SK-N-SH (cell line): Measurements from ENCODE around the gene PPP1R37. TPM values are rescaled to one million over a fixed set of nuclear protein-coding genes. Genes with fewer than 3 reads are reported as not detected.

Source experiments
- CTCF ChIA-PET: fragments of 300-600, 350-600 bp; formaldehyde crosslinking; extraction: SDS; loops from one replicate; lab custom pipeline; 2021; lab: Yijun Ruan, JAX
- POLR2A ChIA-PET: fragments of 350-600 bp; sonication (Branson Sonifier 250); formaldehyde crosslinking; extraction: SDS; loops from one replicate; lab custom pipeline; 2020; ENCODE audit warnings: antibody characterized with exemption, inconsistent platforms; lab: Yijun Ruan, JAX
- DNase-seq: peaks from one replicate; pipeline ENCODE4 v3.0.0; 2012
- H2AFZ ChIP-seq: fragments of 200-600 bp; sonication (generic); 2 replicates; pipeline ENCODE4 v1.8.1; 2016; ENCODE audit warnings: antibody characterized with exemption, mild to moderate bottlenecking, low read depth
- H3F3A ChIP-seq: fragments of 200-600 bp; sonication (generic); replicated peaks from 2 replicates; pipeline ENCODE3; 2016; ENCODE audit warnings: antibody characterized with exemption, mild to moderate bottlenecking; ENCODE audit not compliant: insufficient read depth
- H3K27ac ChIP-seq, 2 experiments: fragments of 200-500 bp in 1 of 2; fragments of 200-600 bp in 1 of 2; sonication (Bioruptor generic) in 1 of 2; sonication (generic), shearing (Covaris generic) in 1 of 2; 2 replicates each; pipeline versions ENCODE4 v1.5.1 to v1.6.1; 2014 to 2016; ENCODE audit warnings: low read depth in 2 of 2, inconsistent platforms in 1 of 2, low read length in 1 of 2, mild to moderate bottlenecking in 1 of 2, mixed read lengths in 1 of 2
- H3K27me3 ChIP-seq: fragments of 200-600 bp; sonication (generic), shearing (Covaris generic); 2 replicates; pipeline ENCODE4 v1.6.1; 2016; ENCODE audit warnings: mixed run types; ENCODE audit not compliant: insufficient read depth
- H3K36me3 ChIP-seq, 2 experiments: fragments of 200-500 bp in 1 of 2; fragments of 200-600 bp in 1 of 2; sonication (Bioruptor generic) in 1 of 2; sonication (generic) in 1 of 2; replicated peaks in 1 of 2; 2 replicates each; pipeline versions ENCODE3 to v1.5.1; 2014 to 2016; ENCODE audit warnings: low read length in 1 of 2, mild to moderate bottlenecking in 1 of 2; ENCODE audit not compliant: insufficient read depth in 2 of 2, control insufficient read depth in 1 of 2
- H3K4me1 ChIP-seq, 2 experiments: fragments of 200-500 bp in 1 of 2; fragments of 200-600 bp in 1 of 2; sonication (Bioruptor generic) in 1 of 2; sonication (generic), shearing (Covaris generic) in 1 of 2; 2 replicates each; pipeline versions ENCODE4 v1.5.1 to v1.6.1; 2014 to 2016; ENCODE audit warnings: low read depth in 1 of 2, low read length in 1 of 2, mixed run types in 1 of 2; ENCODE audit not compliant: insufficient read depth in 2 of 2, control insufficient read depth in 1 of 2
- H3K4me2 ChIP-seq: fragments of 200-600 bp; sonication (generic), shearing (Covaris generic); 2 replicates; pipeline ENCODE4 v1.6.1; 2017; ENCODE audit warnings: mixed run types
- H3K4me3 ChIP-seq, 2 experiments: fragments of 200-500 bp in 1 of 2; fragments of 200-600 bp in 1 of 2; sonication (Bioruptor generic) in 1 of 2; sonication (generic), shearing (Covaris generic) in 1 of 2; 2 replicates each; pipeline versions ENCODE4 v1.5.1 to v1.8.1; 2014 to 2016; ENCODE audit warnings: low read depth in 2 of 2, inconsistent platforms in 1 of 2, low read length in 1 of 2, mild to moderate bottlenecking in 1 of 2, mixed read lengths in 1 of 2, moderate library complexity in 1 of 2
- H3K79me2 ChIP-seq: fragments of 200-600 bp; sonication (generic); 2 replicates; pipeline ENCODE4 v1.8.1; 2017; ENCODE audit warnings: mild to moderate bottlenecking; ENCODE audit not compliant: insufficient read depth
- H3K9ac ChIP-seq: fragments of 200-600 bp; sonication (generic); 2 replicates; pipeline ENCODE4 v1.6.1; 2017; ENCODE audit warnings: mixed run types
- H3K9me2 ChIP-seq: fragments of 200-600 bp; sonication (generic); 2 replicates; pipeline ENCODE4 v1.6.1; 2017; ENCODE audit warnings: mixed run types
- H3K9me3 ChIP-seq: fragments of 200-600 bp; sonication (generic); 2 replicates; pipeline ENCODE4 v1.6.1; 2017; ENCODE audit warnings: mixed run types, mild to moderate bottlenecking, moderate library complexity
- H4K20me1 ChIP-seq: fragments of 200-600 bp; sonication (generic); 2 replicates; pipeline ENCODE4 v1.6.1; 2017; ENCODE audit warnings: mild to moderate bottlenecking, mixed run types; ENCODE audit not compliant: insufficient read depth
- CHD2 ChIP-seq: fragments of 150-350 bp; IDR thresholded peaks from 2 replicates; pipeline ENCODE4 v1.6.1; 2018; ENCODE audit warnings: low read length; ENCODE audit not compliant: partially characterized antibody
- ELF1 ChIP-seq: IDR thresholded peaks from 2 replicates; pipeline ENCODE4 v1.4.0; 2012
- EP300 ChIP-seq, 2 experiments: IDR thresholded peaks; 2 replicates each; pipeline versions ENCODE4 v1.4.0 to v1.6.1; 2012; ENCODE audit warnings: borderline replicate concordance in 1 of 2, low read depth in 1 of 2, low read length in 1 of 2
- EZH2phosphoT487 ChIP-seq: fragments of 200-600 bp; sonication (generic); IDR thresholded peaks from 2 replicates; pipeline ENCODE4 v1.6.1; 2017; ENCODE audit warnings: low read depth, mixed run types, mild to moderate bottlenecking, antibody characterized with exemption, moderate library complexity, borderline replicate concordance
- FOXJ3 ChIP-seq: sonication (generic); formaldehyde crosslinking; IDR thresholded peaks from 2 replicates; pipeline ENCODE4 v1.5.1; 2020; ENCODE audit warnings: mild to moderate bottlenecking, missing genetic modification reagents
- GABPA ChIP-seq: IDR thresholded peaks from 2 replicates; pipeline ENCODE4 v1.4.0; 2012; ENCODE audit warnings: low read depth, mild to moderate bottlenecking
- GATA2 ChIP-seq: sonication (generic); formaldehyde crosslinking; IDR thresholded peaks from 2 replicates; pipeline ENCODE4 v1.5.0; 2020; ENCODE audit warnings: mild to moderate bottlenecking, missing genetic modification reagents
- MAX ChIP-seq: IDR thresholded peaks from 2 replicates; pipeline ENCODE4 v1.4.0; 2012; ENCODE audit warnings: low read depth
- MEF2A ChIP-seq: IDR thresholded peaks from 2 replicates; pipeline ENCODE4 v1.4.0; 2012; ENCODE audit warnings: low read depth, borderline replicate concordance
- MXI1 ChIP-seq: IDR thresholded peaks from 2 replicates; pipeline ENCODE4 v1.6.1; 2012; ENCODE audit warnings: mild to moderate bottlenecking, low read depth, low read length, improper control_type of control experiment
- NRF1 ChIP-seq: IDR thresholded peaks from 2 replicates; pipeline ENCODE4 v1.6.1; 2012; ENCODE audit warnings: low read depth, mild to moderate bottlenecking, low read length
- POLR2AphosphoS5 ChIP-seq: IDR thresholded peaks from 2 replicates; pipeline ENCODE4 v1.6.1; 2012; ENCODE audit warnings: low read depth, low read length
- RAD21 ChIP-seq: IDR thresholded peaks from 2 replicates; pipeline ENCODE4 v1.6.1; 2012; ENCODE audit warnings: mild to moderate bottlenecking, low read length
- RCOR1 ChIP-seq: fragments of 150-350 bp; IDR thresholded peaks from 2 replicates; pipeline ENCODE4 v1.6.1; 2017; ENCODE audit warnings: antibody characterized with exemption, low read length
- RXRA ChIP-seq: IDR thresholded peaks from 2 replicates; pipeline ENCODE4 v1.4.0; 2012; ENCODE audit warnings: low read depth, mild to moderate bottlenecking, borderline replicate concordance
- SIN3A ChIP-seq: IDR thresholded peaks from 2 replicates; pipeline ENCODE4 v1.6.1; 2012; ENCODE audit warnings: low read depth, mild to moderate bottlenecking, low read length, moderate library complexity, borderline replicate concordance
- TAF1 ChIP-seq: IDR thresholded peaks from 2 replicates; pipeline ENCODE4 v1.6.1; 2012; ENCODE audit warnings: low read depth, mild to moderate bottlenecking, low read length, moderate library complexity, borderline replicate concordance
- TCF12 ChIP-seq: IDR thresholded peaks from 2 replicates; pipeline ENCODE4 v1.4.0; 2012
- TEAD4 ChIP-seq: IDR thresholded peaks from 2 replicates; pipeline ENCODE4 v1.4.0; 2012; ENCODE audit warnings: mild to moderate bottlenecking, borderline replicate concordance; ENCODE audit not compliant: insufficient read depth
- YY1 ChIP-seq: IDR thresholded peaks from 2 replicates; pipeline ENCODE4 v1.4.0; 2012; ENCODE audit warnings: low read depth, mild to moderate bottlenecking
- ZBTB33 ChIP-seq: IDR thresholded peaks from 2 replicates; pipeline ENCODE4 v1.4.0; 2012; ENCODE audit warnings: low read depth, borderline replicate concordance
- WGBS: methylation state at CpG from one replicate; pipeline ENCODE4 v1.1.6; 2017; ENCODE audit warnings: low lambda C conversion rate; 5-methylcytosine and 5-hydroxymethylcytosine counted together
- polyA plus RNA-seq, 3 experiments: library from polyadenylated mRNA; depleted of rRNA; stranded (reverse); fragments of >200 nt; gene quantifications; 2 replicates each; pipeline ENCODE4 v1.2.3, GENCODE V29; 2012
- TF ChIP-seq, protein P1 (sequence below): IDR thresholded peaks from 2 replicates; pipeline ENCODE4 v1.4.0; 2012; ENCODE audit warnings: low read depth, borderline replicate concordance
- TF ChIP-seq, protein P2 (sequence below): IDR thresholded peaks from 2 replicates; pipeline ENCODE4 v1.6.1; 2012; ENCODE audit warnings: mild to moderate bottlenecking, low read depth, low read length, moderate library complexity
- TF ChIP-seq, protein P3 (sequence below): fragments of 150-350 bp; IDR thresholded peaks from 2 replicates; pipeline ENCODE4 v1.6.1; 2016; ENCODE audit warnings: mild to moderate bottlenecking, low read depth, low read length

PPP1R37 gene
- polyA plus RNA-seq, 1 of the 3 experiments (the other 2 are of a cell fraction): 24.4 TPM

- CTCF ChIA-PET: interaction anchor here (0.8 to 1.9 kb wide), 9 partner anchors 12 to 259 kb away, joined by 3 to 9 read pairs (median 3); no protein-coding TSS in a partner anchor
- peak; percentile 96 for DNase-seq
- POLR2A ChIA-PET: interaction anchor here (0.7 to 2.1 kb wide), 8 partner anchors 9 to 99 kb away, joined by 3 to 19 read pairs (median 3); partner anchors contain the start of genes CLASRP, PPP1R37 and TRAPPC6A
- TF ChIP-seq MAX (peak; percentile 95), GATA2 (CRISPR knock-in tag) (no peak), EZH2phosphoT487 (no peak), RXRA (no peak), YY1 (peak; percentile 33; the same call in 1 of the 2 replicates), CHD2 (peak; percentile 66), ELF1 (0 out of 2 replicates have a peak, but pooled peaks have one; percentile 14), SIN3A (peak; percentile 84; the same call in 1 of the 2 replicates), RCOR1 (no peak), TAF1 (peak; percentile 97), NRF1 (no peak), MXI1 (peak; percentile 96), ZBTB33 (no peak), GABPA (peak; percentile 91), EP300 (IDR thresholded peaks at IDR 0.05; ENCODE audit: borderline replicate concordance in 1 of 2, low read depth in 1 of 2, low read length in 1 of 2) (0 out of 4 replicates have a peak, but pooled peaks of 1 of the 2 experiments have one; percentile 14), MEF2A (no peak), POLR2AphosphoS5 (peak; percentile 70), FOXJ3 (CRISPR knock-in tag) (no peak), TCF12 (peak; percentile 46; the same call in 1 of the 2 replicates), TEAD4 (peak; percentile 32; the same call in 1 of the 2 replicates), RAD21 (no peak)
- TF ChIP-seq, protein P1, sequence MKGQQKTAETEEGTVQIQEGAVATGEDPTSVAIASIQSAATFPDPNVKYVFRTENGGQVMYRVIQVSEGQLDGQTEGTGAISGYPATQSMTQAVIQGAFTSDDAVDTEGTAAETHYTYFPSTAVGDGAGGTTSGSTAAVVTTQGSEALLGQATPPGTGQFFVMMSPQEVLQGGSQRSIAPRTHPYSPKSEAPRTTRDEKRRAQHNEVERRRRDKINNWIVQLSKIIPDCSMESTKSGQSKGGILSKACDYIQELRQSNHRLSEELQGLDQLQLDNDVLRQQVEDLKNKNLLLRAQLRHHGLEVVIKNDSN: peak; percentile 89
- TF ChIP-seq, protein P2, sequence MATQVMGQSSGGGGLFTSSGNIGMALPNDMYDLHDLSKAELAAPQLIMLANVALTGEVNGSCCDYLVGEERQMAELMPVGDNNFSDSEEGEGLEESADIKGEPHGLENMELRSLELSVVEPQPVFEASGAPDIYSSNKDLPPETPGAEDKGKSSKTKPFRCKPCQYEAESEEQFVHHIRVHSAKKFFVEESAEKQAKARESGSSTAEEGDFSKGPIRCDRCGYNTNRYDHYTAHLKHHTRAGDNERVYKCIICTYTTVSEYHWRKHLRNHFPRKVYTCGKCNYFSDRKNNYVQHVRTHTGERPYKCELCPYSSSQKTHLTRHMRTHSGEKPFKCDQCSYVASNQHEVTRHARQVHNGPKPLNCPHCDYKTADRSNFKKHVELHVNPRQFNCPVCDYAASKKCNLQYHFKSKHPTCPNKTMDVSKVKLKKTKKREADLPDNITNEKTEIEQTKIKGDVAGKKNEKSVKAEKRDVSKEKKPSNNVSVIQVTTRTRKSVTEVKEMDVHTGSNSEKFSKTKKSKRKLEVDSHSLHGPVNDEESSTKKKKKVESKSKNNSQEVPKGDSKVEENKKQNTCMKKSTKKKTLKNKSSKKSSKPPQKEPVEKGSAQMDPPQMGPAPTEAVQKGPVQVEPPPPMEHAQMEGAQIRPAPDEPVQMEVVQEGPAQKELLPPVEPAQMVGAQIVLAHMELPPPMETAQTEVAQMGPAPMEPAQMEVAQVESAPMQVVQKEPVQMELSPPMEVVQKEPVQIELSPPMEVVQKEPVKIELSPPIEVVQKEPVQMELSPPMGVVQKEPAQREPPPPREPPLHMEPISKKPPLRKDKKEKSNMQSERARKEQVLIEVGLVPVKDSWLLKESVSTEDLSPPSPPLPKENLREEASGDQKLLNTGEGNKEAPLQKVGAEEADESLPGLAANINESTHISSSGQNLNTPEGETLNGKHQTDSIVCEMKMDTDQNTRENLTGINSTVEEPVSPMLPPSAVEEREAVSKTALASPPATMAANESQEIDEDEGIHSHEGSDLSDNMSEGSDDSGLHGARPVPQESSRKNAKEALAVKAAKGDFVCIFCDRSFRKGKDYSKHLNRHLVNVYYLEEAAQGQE: peak; percentile 79
- TF ChIP-seq, protein P3, sequence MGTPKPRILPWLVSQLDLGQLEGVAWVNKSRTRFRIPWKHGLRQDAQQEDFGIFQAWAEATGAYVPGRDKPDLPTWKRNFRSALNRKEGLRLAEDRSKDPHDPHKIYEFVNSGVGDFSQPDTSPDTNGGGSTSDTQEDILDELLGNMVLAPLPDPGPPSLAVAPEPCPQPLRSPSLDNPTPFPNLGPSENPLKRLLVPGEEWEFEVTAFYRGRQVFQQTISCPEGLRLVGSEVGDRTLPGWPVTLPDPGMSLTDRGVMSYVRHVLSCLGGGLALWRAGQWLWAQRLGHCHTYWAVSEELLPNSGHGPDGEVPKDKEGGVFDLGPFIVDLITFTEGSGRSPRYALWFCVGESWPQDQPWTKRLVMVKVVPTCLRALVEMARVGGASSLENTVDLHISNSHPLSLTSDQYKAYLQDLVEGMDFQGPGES: no peak
Measured at GRCh38 chr19:45079063-45079910, 13.7 kb upstream of the PPP1R37 start, which contains the start of gene GEMIN7. TSS of gene GEMIN7 (plus strand) at chr19:45079260. CDS start at chr19:45090115, 10,855 bp downstream.

More at GRCh38 chr19:45079063-45079910, 13.7 kb upstream of the PPP1R37 start, which contains the start of gene GEMIN7:
- Histone ChIP-seq H3K79me2 (peaks cover 48% of the 10 kb centered on the region), H4K20me1 (no peaks in the 10 kb centered on the region), H3K9me3 (no peaks in the 10 kb centered on the region), H3F3A (peaks cover 8% of the 10 kb centered on the region), H3K9me2 (no peaks in the 10 kb centered on the region), H3K27me3 (no peaks in the 10 kb centered on the region), H3K27ac (peak within 1 kb of the TSS; percentile 68 to 71), H3K4me1 (peaks cover 0 to 9% of the 10 kb centered on the region in 2 experiments; a peak in 1 of 4 replicates), H3K36me3 (peaks cover 0 to 6% of the 10 kb centered on the region in 2 experiments), H3K4me3 (peak within 1 kb of the TSS; percentile 84 to 99), H3K4me2 (peak within 1 kb of the TSS; percentile 98), H3K9ac (peak within 1 kb of the TSS; percentile 97), H2AFZ (peak within 1 kb of the TSS; percentile 96)
- 2% methylated on average over 34 of the region's 61 CpGs for WGBS
